Body of pancreas (tissue), 4 donors: Measurements from ENCODE around the gene ZNF74. TPM values are rescaled to one million over a fixed set of nuclear protein-coding genes. Genes with fewer than 3 reads are reported as not detected.

Experiments
- ATAC-seq: fragments of 150-250 bp; one replicate; pipeline ENCODE4 v1.9.1; 2016
- DNase-seq, 4 donors: peaks; one replicate each; pipeline ENCODE4 v3.0.0-alpha.2; 2019
- H3K27ac ChIP-seq, 4 donors: fragments of 200-600 bp; sonication (generic); 1 replicate in 3 of 4; 2 replicates in 1 of 4; pipeline versions ENCODE4 v1.5.1 to v1.6.1; 2016 to 2019; ENCODE audit warnings: mild to moderate bottlenecking in 1 of 4, mixed read lengths in 1 of 4, moderate library complexity in 1 of 4
- H3K27me3 ChIP-seq, 2 donors: fragments of 200-600 bp; sonication (generic); one replicate each; pipeline ENCODE4 v1.6.0; 2016; ENCODE audit warnings: mild to moderate bottlenecking in 1 of 2
- H3K36me3 ChIP-seq, 2 donors: fragments of 200-600 bp; sonication (generic); replicated peaks in 1 of 2; 2 replicates each; pipeline ENCODE4 v1.5.1; 2016; ENCODE audit warnings: low read depth in 2 of 2; ENCODE audit not compliant: insufficient read depth in 1 of 2
- H3K4me1 ChIP-seq: fragments of 200-600 bp; sonication (generic); one replicate; pipeline ENCODE4 v1.6.0; 2016
- H3K4me3 ChIP-seq, 2 donors: fragments of 200-600 bp; sonication (generic); 1 replicate in 1 of 2; 2 replicates in 1 of 2; pipeline ENCODE4 v1.5.1; 2016 to 2019
- H3K9me3 ChIP-seq, 3 donors: fragments of 200-600 bp; sonication (generic); 1 replicate in 2 of 3; 2 replicates in 1 of 3; pipeline ENCODE4 v1.5.1; 2016
- POLR2A ChIP-seq, 3 donors: fragments of 450-650 bp; IDR thresholded peaks; one replicate each; pipeline ENCODE4 v1.6.1; 2016; ENCODE audit warnings: antibody characterized with exemption in 3 of 3, mild to moderate bottlenecking in 2 of 3
- WGBS, 2 donors: methylation state at CpG; one replicate each; pipeline ENCODE4 v1.1.5; 2017; 5-methylcytosine and 5-hydroxymethylcytosine counted together
- intact Hi-C: fragments of 100-400 bp; cut with DNase I; formaldehyde crosslinking; loops from one replicate; pipeline ENCODE4 v1.15.1; 2023
- total RNA-seq, 2 donors: library from RNA; depleted of rRNA; stranded (reverse); fragments of >200 nt; gene quantifications; one replicate each; pipeline ENCODE4 v1.1.0, GENCODE V29; 2016
- TF ChIP-seq, protein P1 (sequence below), 7 experiments: fragments of 450-650 bp in 4 of 7; fragments of 200-600 bp in 3 of 7; sonication (generic) in 3 of 7; IDR thresholded peaks; one replicate each; pipeline ENCODE4 v1.5.1; 2016 to 2019; ENCODE audit warnings: antibody characterized with exemption in 7 of 7

Gene ZNF74
- total RNA-seq, 2 donors from 2014 or later: 7.3 to 10.4 TPM

DNA sequence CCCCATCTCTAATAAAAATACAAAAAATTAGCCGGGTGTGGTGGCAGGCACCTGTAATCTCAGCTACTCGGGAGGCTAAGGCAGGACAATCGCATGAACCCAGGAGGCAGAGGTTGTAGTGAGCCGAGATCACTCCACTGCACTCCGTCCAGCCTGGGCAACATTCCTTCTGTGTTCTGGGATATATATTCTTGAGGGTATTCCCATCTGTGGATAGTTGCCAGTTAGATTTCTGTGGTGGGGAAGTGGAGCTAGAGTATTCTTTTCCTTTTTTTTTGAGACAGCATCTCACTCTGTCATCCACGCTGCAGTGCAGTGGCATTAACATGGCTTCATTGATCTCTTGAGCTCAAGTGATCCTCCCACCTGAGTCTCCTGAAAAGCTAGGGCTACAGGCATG lies 9.1 kb upstream of the ZNF74 start:
- Histone ChIP-seq H3K9me3 (no peaks in the 10 kb centered on the region), H3K27ac (no peak overlapping the region), H3K4me3 (no peak overlapping the region), H3K4me1 (no peaks in the 10 kb centered on the region), H3K27me3 (no peaks in the 10 kb centered on the region), H3K36me3 (no peaks in the 10 kb centered on the region)
- TF ChIP-seq POLR2A (IDR thresholded peaks at IDR 0.05): no peak
- TF ChIP-seq, protein P1, sequence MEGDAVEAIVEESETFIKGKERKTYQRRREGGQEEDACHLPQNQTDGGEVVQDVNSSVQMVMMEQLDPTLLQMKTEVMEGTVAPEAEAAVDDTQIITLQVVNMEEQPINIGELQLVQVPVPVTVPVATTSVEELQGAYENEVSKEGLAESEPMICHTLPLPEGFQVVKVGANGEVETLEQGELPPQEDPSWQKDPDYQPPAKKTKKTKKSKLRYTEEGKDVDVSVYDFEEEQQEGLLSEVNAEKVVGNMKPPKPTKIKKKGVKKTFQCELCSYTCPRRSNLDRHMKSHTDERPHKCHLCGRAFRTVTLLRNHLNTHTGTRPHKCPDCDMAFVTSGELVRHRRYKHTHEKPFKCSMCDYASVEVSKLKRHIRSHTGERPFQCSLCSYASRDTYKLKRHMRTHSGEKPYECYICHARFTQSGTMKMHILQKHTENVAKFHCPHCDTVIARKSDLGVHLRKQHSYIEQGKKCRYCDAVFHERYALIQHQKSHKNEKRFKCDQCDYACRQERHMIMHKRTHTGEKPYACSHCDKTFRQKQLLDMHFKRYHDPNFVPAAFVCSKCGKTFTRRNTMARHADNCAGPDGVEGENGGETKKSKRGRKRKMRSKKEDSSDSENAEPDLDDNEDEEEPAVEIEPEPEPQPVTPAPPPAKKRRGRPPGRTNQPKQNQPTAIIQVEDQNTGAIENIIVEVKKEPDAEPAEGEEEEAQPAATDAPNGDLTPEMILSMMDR (IDR thresholded peaks at IDR 0.05): no peak
- WGBS, 2 donors: 65 to 89% methylated on average over 6 of the region's 6 CpGs
- ATAC-seq (no peak), DNase-seq (no peak)
- intact Hi-C loops: no loop called here

GRCh38 chr22:20386336-20386735 lies 7.6 kb upstream of the ZNF74 start:
- intact Hi-C loops: no loop called here
- WGBS, 2 donors: 80 to 83% methylated on average over 2 of the region's 2 CpGs
- H3K36me3 ChIP-seq: no peaks in the 10 kb centered on the region
- no peak overlapping the region for H3K4me3 ChIP-seq
- H3K27me3 ChIP-seq: no peaks in the 10 kb centered on the region
- no peak for ATAC-seq
- H3K27ac ChIP-seq: no peak overlapping the region
- H3K4me1 ChIP-seq: no peaks in the 10 kb centered on the region
- no peak for DNase-seq
- no peaks in the 10 kb centered on the region for H3K9me3 ChIP-seq
- no peak for TF ChIP-seq POLR2A (IDR thresholded peaks at IDR 0.05)
- TF ChIP-seq, protein P1 (IDR thresholded peaks at IDR 0.05): no peak

DNA sequence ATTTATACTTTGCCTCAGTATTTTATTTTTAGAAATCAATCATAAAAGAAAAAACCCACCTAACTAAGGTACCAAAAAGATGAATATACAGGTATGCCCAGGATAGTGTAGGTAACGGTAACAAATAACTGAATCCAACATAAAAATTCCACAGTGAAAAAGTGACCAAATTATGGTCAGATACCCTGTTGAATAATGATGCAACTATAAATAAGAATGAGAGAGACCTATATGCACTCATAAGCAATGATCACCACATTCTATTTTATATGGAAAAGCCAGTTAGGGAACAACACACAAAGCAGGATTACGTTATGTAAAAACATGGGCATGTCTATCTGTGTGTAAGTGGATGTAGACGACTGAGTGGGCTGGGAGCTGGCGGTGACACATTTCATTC lies 7.0 kb upstream of the ZNF74 start:
- H3K36me3 ChIP-seq: no peaks in the 10 kb centered on the region
- ATAC-seq: no peak
- 82 to 86% methylated on average over 4 of the region's 4 CpGs for WGBS, 2 donors
- H3K4me3 ChIP-seq: no peak overlapping the region
- no peaks in the 10 kb centered on the region for H3K9me3 ChIP-seq
- TF ChIP-seq, protein P1 (IDR thresholded peaks at IDR 0.05): no peak
- no peak for TF ChIP-seq POLR2A (IDR thresholded peaks at IDR 0.05)
- H3K27ac ChIP-seq: no peak overlapping the region
- no peak for DNase-seq
- no peaks in the 10 kb centered on the region for H3K27me3 ChIP-seq
- intact Hi-C loops: no loop called here
- no peaks in the 10 kb centered on the region for H3K4me1 ChIP-seq

GRCh38 chr22:20388200-20388599 lies 5.8 kb upstream of the ZNF74 start:
- intact Hi-C loops: no loop called here
- H3K9me3 ChIP-seq: no peaks in the 10 kb centered on the region
- TF ChIP-seq, protein P1 (IDR thresholded peaks at IDR 0.05): no peak
- no peak for TF ChIP-seq POLR2A (IDR thresholded peaks at IDR 0.05)
- no peaks in the 10 kb centered on the region for H3K27me3 ChIP-seq
- H3K27ac ChIP-seq: no peak overlapping the region
- no peak overlapping the region for H3K4me3 ChIP-seq
- no peaks in the 10 kb centered on the region for H3K36me3 ChIP-seq
- H3K4me1 ChIP-seq: no peaks in the 10 kb centered on the region
- no peak for ATAC-seq
- no peak for DNase-seq

DNA sequence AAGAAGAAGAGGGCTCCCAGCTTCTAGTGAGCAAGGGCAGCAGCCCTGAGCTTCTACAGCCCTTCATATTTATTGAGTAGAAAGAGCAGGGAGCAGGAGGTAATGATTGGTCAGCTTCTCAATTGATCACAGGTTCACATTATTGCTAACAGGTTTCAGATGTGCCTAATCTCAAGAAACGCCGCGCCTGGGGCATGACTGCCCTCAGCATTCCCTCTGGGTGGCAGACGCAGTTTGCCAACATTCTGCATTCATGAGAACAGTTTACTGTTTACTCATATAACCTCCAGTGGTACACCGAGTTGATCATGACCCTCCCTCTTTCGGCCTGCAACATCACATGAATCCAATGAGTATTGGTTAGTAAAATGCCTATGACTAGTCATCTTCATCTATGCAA lies 4.7 kb upstream of the ZNF74 start:
- H3K4me1 ChIP-seq: peaks cover 5% of the 10 kb centered on the region
- DNase-seq: no peak
- ATAC-seq: no peak
- H3K27me3 ChIP-seq: no peaks in the 10 kb centered on the region
- H3K36me3 ChIP-seq: no peaks in the 10 kb centered on the region
- no peaks in the 10 kb centered on the region for H3K9me3 ChIP-seq
- intact Hi-C loops: no loop called here
- WGBS, 2 donors: 86 to 89% methylated on average over 6 of the region's 6 CpGs
- TF ChIP-seq, protein P1 (IDR thresholded peaks at IDR 0.05): no peak
- TF ChIP-seq POLR2A (IDR thresholded peaks at IDR 0.05): no peak
- H3K4me3 ChIP-seq: no peak overlapping the region
- H3K27ac ChIP-seq: no peak overlapping the region
